ENCODE data around the gene NELL1.

The NELL1 gene

GRCh38 chr11:20854215-20854955 is 185.0 kb downstream of the NELL1 start:
- no peak for TF ChIP-seq TAF1 (IDR thresholded peaks at IDR 0.05; ENCODE audit: borderline replicate concordance, insufficient read depth, low read length)
- TF ChIP-seq SIN3A (IDR thresholded peaks at IDR 0.05; ENCODE audit: borderline replicate concordance, insufficient read depth, low read length): no peak
- TF ChIP-seq REST (IDR thresholded peaks at IDR 0.05; ENCODE audit: insufficient read depth in 1 of 2, low read depth in 2 of 2, low read length in 2 of 2): peak; percentile 60 to 93; a peak in 3 of 4 replicates
- no peak for TF ChIP-seq POLR2AphosphoS5 (IDR thresholded peaks at IDR 0.05; ENCODE audit: low read depth, low read length)

GRCh38 chr11:20861322-20861721 is 191.9 kb downstream of the NELL1 start:
- TF ChIP-seq TAF1 (IDR thresholded peaks at IDR 0.05; ENCODE audit: borderline replicate concordance, insufficient read depth, low read length): no peak
- TF ChIP-seq FOXP2 (optimal IDR thresholded peaks at IDR 0.05; ENCODE audit: borderline replicate concordance, extremely low read depth, extremely low read length, insufficient read depth): no peak
- TF ChIP-seq SIN3A (IDR thresholded peaks at IDR 0.05; ENCODE audit: borderline replicate concordance, insufficient read depth, low read length): no peak

GRCh38 chr11:20864628-20865027 is 195.2 kb downstream of the NELL1 start:
- TF ChIP-seq SIN3A (IDR thresholded peaks at IDR 0.05; ENCODE audit: borderline replicate concordance, insufficient read depth, low read length): no peak
- TF ChIP-seq TAF1 (IDR thresholded peaks at IDR 0.05; ENCODE audit: borderline replicate concordance, insufficient read depth, low read length): no peak
- TF ChIP-seq FOXP2 (optimal IDR thresholded peaks at IDR 0.05; ENCODE audit: borderline replicate concordance, extremely low read depth, extremely low read length, insufficient read depth): no peak
- TF ChIP-seq POLR2AphosphoS5 (IDR thresholded peaks at IDR 0.05; ENCODE audit: low read depth, low read length): no peak
- no peak for TF ChIP-seq REST (IDR thresholded peaks at IDR 0.05; ENCODE audit: insufficient read depth in 1 of 2, low read depth in 2 of 2, low read length in 2 of 2)

GRCh38 chr11:20865161-20865560 is 195.8 kb downstream of the NELL1 start:
- no peak for TF ChIP-seq FOXP2 (optimal IDR thresholded peaks at IDR 0.05; ENCODE audit: borderline replicate concordance, extremely low read depth, extremely low read length, insufficient read depth)
- TF ChIP-seq POLR2AphosphoS5 (IDR thresholded peaks at IDR 0.05; ENCODE audit: low read depth, low read length): no peak
- no peak for TF ChIP-seq REST (IDR thresholded peaks at IDR 0.05; ENCODE audit: insufficient read depth in 1 of 2, low read depth in 2 of 2, low read length in 2 of 2)
- no peak for TF ChIP-seq TAF1 (IDR thresholded peaks at IDR 0.05; ENCODE audit: borderline replicate concordance, insufficient read depth, low read length)
- TF ChIP-seq SIN3A (IDR thresholded peaks at IDR 0.05; ENCODE audit: borderline replicate concordance, insufficient read depth, low read length): no peak

GRCh38 chr11:20869123-20869522 is 199.7 kb downstream of the NELL1 start:
- TF ChIP-seq POLR2AphosphoS5 (IDR thresholded peaks at IDR 0.05; ENCODE audit: low read depth, low read length) (no peak), FOXP2 (optimal IDR thresholded peaks at IDR 0.05; ENCODE audit: borderline replicate concordance, extremely low read depth, extremely low read length, insufficient read depth) (no peak), REST (IDR thresholded peaks at IDR 0.05; ENCODE audit: insufficient read depth in 1 of 2, low read depth in 2 of 2, low read length in 2 of 2) (no peak), TAF1 (IDR thresholded peaks at IDR 0.05; ENCODE audit: borderline replicate concordance, insufficient read depth, low read length) (no peak), SIN3A (IDR thresholded peaks at IDR 0.05; ENCODE audit: borderline replicate concordance, insufficient read depth, low read length) (no peak)
